Stimulated activated CD8-positive, alpha-beta memory T cell treated with anti-CD3 and anti-CD28 coated beads, Interleukin-4, amount 100 ng/mL, for 4 hours (primary cell): ENCODE data around the gene BICDL1.

Experiments
- DNase-seq, 2 donors: peaks; one replicate each; pipeline ENCODE4 v3.0.0-alpha.2; 2020; ENCODE audit warnings: low read depth in 2 of 2, low spot score in 1 of 2

BICDL1 gene

GRCh38 chr12:120077260-120077659 is 88.2 kb downstream of the BICDL1 start:
- no peak for DNase-seq

GRCh38 chr12:120078868-120079267 is 89.8 kb downstream of the BICDL1 start:
- DNase-seq, result no peak

GRCh38 chr12:120079411-120080400 is 90.7 kb downstream of the BICDL1 start:
- no peak for DNase-seq

- no peak for DNase-seq
Observed at GRCh38 chr12:120081641-120082040, 92.6 kb downstream of the BICDL1 start.

- DNase-seq, result no peak
Observed at GRCh38 chr12:120085920-120086645, 97.0 kb downstream of the BICDL1 start.

GRCh38 chr12:120086801-120087621 is 98.0 kb downstream of the BICDL1 start:
- peak; percentile 98 to 99 for DNase-seq

GRCh38 chr12:120089105-120089504 is 100.1 kb downstream of the BICDL1 start:
- DNase-seq, result no peak

- no peak for DNase-seq
Observed at GRCh38 chr12:120089796-120090195, 100.8 kb downstream of the BICDL1 start.

- DNase-seq, result no peak
Observed at GRCh38 chr12:120090206-120090605, 101.2 kb downstream of the BICDL1 start.

GRCh38 chr12:120090626-120091295 is 101.7 kb downstream of the BICDL1 start:
- no peak for DNase-seq

- DNase-seq, result no peak
Observed at GRCh38 chr12:120091371-120092090, 102.5 kb downstream of the BICDL1 start.

- no peak for DNase-seq
Observed at GRCh38 chr12:120092551-120093335, 103.7 kb downstream of the BICDL1 start.

- no peak for DNase-seq
Observed at GRCh38 chr12:120093336-120093591, 104.2 kb downstream of the BICDL1 start.

GRCh38 chr12:120093592-120094355 is 104.7 kb downstream of the BICDL1 start:
- DNase-seq, result no peak

GRCh38 chr12:120094485-120094884 is 105.4 kb downstream of the BICDL1 start:
- no peak for DNase-seq

GRCh38 chr12:120095331-120095730 is 106.3 kb downstream of the BICDL1 start:
- DNase-seq, result no peak

GRCh38 chr12:120095736-120096135 is 106.7 kb downstream of the BICDL1 start:
- no peak for DNase-seq

GRCh38 chr12:120096671-120097202 is 107.7 kb downstream of the BICDL1 start:
- DNase-seq, result no peak
